HG03460 (cell line): ENCODE data around the gene WSB1.

Source experiments
- ATAC-seq: cut with Tn5 transposase; IDR thresholded peaks from one replicate; pipeline ENCODE4 v1.9.1; 2021; ENCODE audit not compliant: unreplicated experiment

The WSB1 gene

GRCh38 chr17:27356091-27356705 lies 62.3 kb downstream of the WSB1 start:
- ATAC-seq, result no peak

DNA sequence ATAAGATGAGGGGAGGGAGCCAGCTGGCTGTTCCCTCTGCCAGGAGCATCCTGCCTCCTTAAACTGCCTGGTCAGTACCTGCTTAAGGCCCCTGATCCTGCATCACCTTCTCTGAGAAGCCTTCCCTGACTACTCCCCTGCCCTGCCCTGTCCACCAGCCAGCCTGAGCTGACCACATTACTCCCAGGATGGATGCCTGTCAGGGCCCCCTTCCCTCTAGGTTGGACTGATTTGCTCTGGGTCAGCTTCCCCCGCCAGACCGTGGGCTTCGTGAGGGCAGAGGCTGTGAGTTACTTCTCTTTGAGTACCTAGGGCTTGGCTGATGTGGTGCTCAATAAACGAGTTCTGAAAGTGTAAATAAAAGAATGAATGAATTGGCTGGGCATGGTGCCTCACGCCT lies 63.3 kb downstream of the WSB1 start:
- no peak for ATAC-seq

- no peak for ATAC-seq
Observed at GRCh38 chr17:27360507-27360906, 66.6 kb downstream of the WSB1 start.

GRCh38 chr17:27361695-27362094 lies 67.8 kb downstream of the WSB1 start:
- no peak for ATAC-seq

GRCh38 chr17:27362503-27362902 lies 68.6 kb downstream of the WSB1 start:
- ATAC-seq, result no peak

DNA sequence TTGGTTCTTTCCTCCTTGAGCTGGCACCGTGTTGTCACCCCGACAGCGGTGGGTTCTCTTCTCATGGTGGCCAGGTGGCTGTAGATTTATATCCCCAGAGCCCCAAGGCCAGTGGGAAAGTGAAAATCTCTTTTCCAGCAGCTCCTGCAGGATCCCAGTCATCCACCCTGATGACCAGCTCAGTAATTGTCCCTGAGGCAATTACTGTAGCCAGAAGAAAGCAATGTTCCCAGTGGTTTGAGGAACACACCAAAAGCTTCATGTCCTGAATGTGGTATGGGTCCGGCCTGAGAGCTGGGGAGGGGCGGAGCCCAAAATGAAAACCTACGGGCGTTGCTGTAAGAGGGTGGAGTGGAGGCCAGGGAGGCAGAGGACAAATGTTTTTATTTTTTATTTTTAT lies 69.0 kb downstream of the WSB1 start:
- ATAC-seq, result no peak

DNA sequence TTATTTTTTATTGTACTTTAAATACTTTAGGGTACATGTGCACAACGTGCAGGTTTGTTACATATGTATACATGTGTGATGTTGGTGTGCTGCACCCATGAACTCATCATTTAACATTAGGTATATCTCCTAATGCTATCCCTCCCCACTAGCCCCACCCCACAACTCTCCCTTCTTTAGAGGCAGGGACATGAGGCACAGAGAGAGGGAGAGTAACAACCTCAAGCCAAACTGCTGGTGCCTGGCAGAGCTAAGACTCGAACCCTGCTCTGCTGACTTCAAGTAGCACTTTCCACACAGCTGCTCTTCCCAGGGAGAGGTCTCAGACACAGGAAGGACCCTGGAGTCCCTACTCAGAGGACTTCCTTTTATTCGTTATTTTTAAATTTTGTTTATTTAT lies 69.4 kb downstream of the WSB1 start:
- no peak for ATAC-seq
